NCI-H446 (cell line): ENCODE measurements around the gene MMP11.
"Not testable (repeated sequence)": the region's sequence is repeated elsewhere in the genome, so short reads cannot be mapped to it uniquely, and the experiment has no call there.

Experiments used
- DNase-seq, 2 experiments: peaks; one replicate each; lab custom pipeline; 2025; lab: John Stamatoyannopoulos, UW

Gene MMP11

GRCh38 chr22:23772649-23773473 is at the start of gene MMP11:
TSS of gene MMP11 (plus strand) at chr22:23772849. CDS start at chr22:23772871, 22 bp downstream.
- DNase-seq: peak in 1 of 2 experiments; percentile 47

DNA sequence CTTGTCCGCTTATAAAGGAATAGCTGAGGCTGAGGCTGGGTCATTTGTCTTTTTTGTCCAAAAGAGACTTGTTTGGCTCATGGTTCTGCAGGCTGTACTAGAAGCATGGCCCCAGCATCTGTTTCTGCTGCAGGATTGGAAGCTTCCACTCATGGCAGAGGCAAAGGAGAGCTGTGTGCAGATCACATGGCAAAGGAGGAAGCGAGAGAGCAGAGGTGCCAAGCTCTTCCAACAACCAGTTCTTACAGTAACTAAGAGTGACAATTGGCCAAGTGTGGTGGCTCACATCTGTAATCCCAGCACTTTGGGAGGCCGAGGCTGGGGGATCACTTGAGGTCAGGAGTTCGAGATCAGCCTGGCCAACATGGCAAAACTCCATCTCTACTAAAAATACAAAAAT is 44.5 kb upstream of the MMP11 start:
- DNase-seq: not testable (repeated sequence)

DNA sequence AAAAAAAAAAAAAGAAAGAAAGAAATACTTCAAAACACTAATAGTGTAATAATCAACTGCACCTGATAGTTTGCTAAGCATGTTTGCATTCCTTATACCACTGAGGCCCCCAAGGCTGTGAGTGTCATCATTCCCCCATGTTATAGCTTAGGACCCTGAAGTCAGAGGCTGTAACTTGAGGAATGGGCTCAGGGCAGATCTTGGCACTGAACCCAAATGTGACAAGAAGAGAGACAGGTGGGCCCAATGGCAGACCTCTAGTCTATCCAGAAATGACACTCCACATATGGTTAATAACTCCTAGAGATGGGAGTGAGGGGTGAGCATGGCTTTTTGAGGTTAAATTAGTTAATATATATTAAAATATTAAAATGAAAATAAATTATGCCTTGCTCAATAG is 35.0 kb upstream of the MMP11 start:
- no peak for DNase-seq

GRCh38 chr22:23742505-23743264 is 30.0 kb upstream of the MMP11 start:
- no peak for DNase-seq

- peak in 1 of 2 experiments; percentile 41 for DNase-seq
Observed at GRCh38 chr22:23743303-23743705, 29.3 kb upstream of the MMP11 start.

- no peak for DNase-seq
Observed at GRCh38 chr22:23744001-23744400, 28.6 kb upstream of the MMP11 start.

GRCh38 chr22:23744485-23744884 is 28.2 kb upstream of the MMP11 start:
- DNase-seq: no peak

DNA sequence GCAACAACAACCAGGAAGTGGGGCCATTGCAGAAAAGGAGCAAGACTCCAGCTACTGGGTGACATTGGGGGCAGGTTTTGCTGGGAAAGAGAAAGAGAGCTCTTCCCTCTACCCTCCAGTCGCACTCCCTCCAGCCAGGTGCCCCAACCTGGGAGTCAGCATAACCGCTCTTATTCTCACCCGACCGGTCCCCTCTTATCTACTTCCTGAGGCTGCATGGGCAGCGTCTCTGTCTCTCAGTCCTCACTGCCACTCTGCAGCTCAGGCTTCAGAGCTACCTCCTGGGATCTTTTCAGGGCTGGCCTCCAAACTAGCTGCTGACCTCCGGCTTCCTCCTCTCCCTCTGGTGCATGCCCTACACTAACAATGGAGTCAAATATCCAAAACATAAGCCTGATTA is 26.9 kb upstream of the MMP11 start:
- DNase-seq: no peak

GRCh38 chr22:23749841-23750301 is 22.8 kb upstream of the MMP11 start:
- peak; percentile 12 to 42 for DNase-seq

- DNase-seq: no peak
Observed at GRCh38 chr22:23750367-23750713, 22.3 kb upstream of the MMP11 start.

- peak; percentile 69 to 91 for DNase-seq
Observed at GRCh38 chr22:23750714-23751440, 21.8 kb upstream of the MMP11 start, which contains the start of gene ZNF70. TSS of gene ZNF70 (minus strand) at chr22:23751112. CDS start at chr22:23745140, 5,972 bp downstream.

DNA sequence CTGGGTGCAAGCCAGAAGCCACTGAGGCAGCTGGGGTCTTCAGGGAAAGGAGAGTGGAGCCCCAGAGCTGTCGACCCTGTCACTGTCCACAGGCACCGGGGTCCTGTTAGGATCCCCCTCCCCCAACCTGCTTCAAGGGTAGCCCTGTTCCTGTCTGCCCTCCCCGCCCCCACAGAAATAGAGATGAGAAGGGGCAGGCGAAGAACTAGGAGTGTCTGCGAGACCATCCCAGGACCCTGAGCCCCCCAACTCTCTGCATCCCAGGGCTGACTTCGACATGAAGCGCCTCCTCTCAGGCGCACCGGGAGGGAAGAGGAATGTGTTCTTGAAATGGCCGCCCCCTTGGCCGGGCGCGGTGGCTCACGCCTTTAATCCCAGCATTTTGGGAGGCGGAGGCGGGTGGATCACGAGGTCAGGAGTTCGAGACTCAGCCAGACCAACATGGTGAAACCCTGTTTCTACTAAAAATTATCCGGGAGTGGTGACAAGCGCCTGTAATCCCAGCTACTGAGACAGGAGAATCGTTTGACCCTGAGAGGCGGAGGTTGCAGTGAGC is 21.1 kb upstream of the MMP11 start:
- DNase-seq: no peak

GRCh38 chr22:23752090-23752691 is 20.5 kb upstream of the MMP11 start:
- DNase-seq: no peak

DNA sequence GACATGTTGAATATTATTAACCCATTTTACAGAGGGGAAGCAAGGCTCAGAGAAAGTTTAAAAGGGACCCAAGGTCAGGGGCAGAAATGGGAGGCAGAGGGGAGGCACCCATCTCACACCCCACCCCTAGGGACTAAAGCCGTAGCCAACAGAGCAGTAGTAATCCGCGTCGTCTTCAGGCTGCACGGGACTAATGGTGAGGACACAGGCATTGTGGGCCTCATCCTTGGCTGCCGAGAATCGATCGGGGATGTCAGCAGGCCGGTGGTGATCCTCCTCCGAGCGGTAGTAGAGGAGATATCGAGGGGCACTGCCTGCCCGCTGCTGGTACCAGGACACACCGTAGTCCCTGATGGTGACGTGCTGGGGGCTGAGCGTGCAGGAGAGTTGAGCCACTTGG is 19.9 kb upstream of the MMP11 start:
- no peak for DNase-seq

DNA sequence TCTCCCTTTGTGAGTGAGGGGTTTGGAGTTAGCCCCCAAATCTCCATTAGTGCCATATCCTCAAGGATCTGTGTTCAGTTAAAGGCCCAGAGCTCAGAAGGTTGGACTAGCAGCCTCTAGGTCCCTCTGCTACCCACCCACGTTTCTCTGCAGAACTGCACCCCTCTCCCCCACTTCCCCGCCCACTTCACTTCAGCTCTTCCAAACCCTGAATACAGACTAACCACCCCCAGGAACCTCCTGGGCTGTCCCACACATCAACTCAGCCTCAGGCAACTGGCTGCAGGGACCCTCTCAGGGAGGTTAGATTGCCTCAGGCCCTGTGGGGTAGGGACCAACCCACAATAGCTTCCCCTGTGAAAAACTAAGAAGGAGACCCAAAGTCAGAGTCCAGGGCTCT is 19.3 kb upstream of the MMP11 start:
- no peak for DNase-seq

DNA sequence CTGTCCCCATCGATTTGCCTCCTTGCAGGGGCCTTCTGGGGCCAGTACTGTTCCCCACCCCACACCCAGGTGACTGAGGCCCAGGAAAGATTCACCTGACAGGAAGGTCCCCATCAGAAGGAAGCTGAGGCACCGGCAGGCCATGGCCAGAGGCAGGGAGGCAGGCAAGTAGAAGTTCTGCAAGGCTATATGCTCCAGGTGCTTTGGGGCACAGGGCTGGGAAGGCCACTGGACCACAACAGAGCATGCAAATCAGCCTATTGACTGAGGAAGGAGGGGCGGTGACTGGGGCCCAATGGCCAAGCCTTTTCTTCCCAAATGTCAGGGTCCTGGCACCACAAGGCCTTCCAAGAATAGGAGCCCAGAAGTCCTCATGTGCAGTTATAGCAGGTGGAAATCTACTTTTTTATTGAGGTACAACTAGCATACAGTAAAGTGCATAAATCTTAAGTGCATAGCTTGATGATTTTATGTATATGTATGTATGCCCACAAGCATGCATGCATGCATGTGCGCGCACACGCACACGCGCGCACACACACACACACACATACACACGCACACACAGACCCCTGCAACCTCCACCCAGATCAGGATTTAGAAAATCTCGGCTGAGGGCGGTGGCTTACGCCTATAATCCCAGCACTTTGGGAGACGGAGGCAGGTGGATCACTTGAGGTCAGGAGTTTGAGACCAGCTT is 18.3 kb upstream of the MMP11 start, which contains the start of gene VPREB3:
Gene VPREB3 (minus strand): TSS at position 206 of the 700 bp plus-strand sequence. CDS start 62 bp downstream, at position 144.
- DNase-seq: no peak

DNA sequence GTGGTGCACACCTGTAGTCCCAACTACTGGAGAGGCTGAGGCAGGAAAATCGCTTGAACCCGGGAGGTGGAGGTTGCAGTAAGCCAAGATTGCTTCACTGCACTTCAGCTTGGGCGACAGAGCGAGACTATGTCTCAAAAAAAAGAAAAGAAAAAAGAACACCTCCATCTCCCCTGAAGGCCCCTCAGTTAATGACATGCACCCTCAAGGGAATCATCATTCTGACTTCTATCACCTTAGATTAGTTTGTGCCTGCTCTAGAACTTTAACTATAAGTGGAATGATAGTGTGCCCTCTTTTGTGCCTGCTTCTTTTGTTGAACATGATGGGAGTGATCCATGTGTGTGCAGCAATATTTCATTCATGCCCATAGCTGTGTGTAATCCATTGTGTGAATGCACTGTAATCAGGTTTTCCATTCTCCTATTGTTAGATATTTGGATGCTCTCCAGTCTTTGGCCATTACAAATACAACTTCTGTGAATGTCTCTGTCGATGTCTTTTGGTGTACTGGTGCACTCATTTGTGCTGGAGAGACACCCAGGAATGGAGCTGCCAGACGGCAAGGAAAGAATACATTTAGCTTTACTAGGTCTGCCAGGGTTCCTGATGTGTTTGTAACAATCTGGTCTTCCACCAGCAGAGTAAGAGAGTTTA is 17.5 kb upstream of the MMP11 start:
- DNase-seq: no peak

DNA sequence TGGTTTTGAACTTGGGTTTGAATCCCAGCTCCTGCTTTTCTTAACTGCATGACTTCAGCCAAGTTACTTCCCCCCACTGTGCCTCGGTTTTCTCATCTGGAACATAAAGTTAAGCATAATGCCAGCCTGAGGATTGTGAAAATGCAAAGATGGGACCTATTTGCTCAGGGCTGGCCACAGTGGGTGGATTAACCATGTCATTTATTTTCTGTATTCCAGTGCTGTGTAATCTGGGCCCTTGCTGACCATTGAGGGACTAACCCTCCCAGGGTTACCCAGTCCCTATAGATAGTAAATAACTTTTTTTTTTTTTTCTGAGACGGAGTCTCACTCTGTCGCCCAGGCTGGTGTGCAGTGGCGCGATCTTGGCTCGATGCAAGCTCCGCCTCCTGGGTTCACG is 16.9 kb upstream of the MMP11 start:
- DNase-seq: no peak

DNA sequence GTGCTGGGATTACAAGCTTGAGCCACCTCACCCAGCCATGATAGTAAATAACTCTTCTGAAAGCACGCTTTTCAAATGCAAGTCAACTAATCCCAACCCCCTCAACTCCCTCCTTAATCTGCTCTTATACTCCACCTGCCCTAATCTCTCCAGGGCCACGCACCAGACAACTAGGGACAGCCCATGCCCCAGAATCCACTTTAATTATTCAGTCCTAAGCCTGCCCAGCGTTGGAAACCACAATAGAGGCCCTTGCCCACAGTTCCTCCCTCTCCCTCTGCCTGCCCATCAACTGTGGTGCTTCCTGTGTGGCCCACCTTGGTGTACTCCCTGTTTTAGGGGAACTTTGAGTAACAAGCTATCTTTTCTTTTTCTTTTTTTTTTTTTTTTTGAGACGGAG is 15.8 kb upstream of the MMP11 start:
- no peak for DNase-seq

GRCh38 chr22:23759566-23759965 is 13.1 kb upstream of the MMP11 start:
- DNase-seq: no peak
